IMR-90 (cell line): ENCODE measurements around the gene PPP1R13B. TPM values are rescaled to one million over a fixed set of nuclear protein-coding genes. Genes with fewer than 3 reads are reported as not detected.

Source experiments
- ATAC-seq: fragments of 200-7000 bp; cut with Tn5 transposase; 2 replicates; pipeline ENCODE4 v1.9.1; 2020; ENCODE audit warnings: low read depth, mild to moderate bottlenecking, moderate library complexity
- BruUV-seq: library from RNA; stranded (reverse); fragments of 400-500 nt; replicated peaks from 2 replicates; lab custom pipeline; 2021; lab: Mats Ljungman, UMichigan
- CTCF ChIA-PET: fragments of 300-600 bp; formaldehyde crosslinking; extraction: SDS; loops from one replicate; lab custom pipeline; 2021; ENCODE audit warnings: antibody characterized with exemption; lab: Yijun Ruan, JAX
- POLR2A ChIA-PET: fragments of 300-600 bp; sonication (Branson Sonifier 250); formaldehyde crosslinking; loops from one replicate; lab custom pipeline; 2022; ENCODE audit warnings: antibody characterized with exemption; ENCODE audit not compliant: unreplicated experiment; lab: Charles Lee
- DNase-seq: peaks from one replicate; pipeline ENCODE4 v3.0.0; 2013
- H2AFZ ChIP-seq: replicated peaks from 2 replicates; pipeline ENCODE3; 2013; ENCODE audit warnings: low read length, mild to moderate bottlenecking; ENCODE audit not compliant: poor library complexity
- H2AK5ac ChIP-seq: 2 replicates; pipeline ENCODE4 v1.6.1; 2013; ENCODE audit warnings: low read depth, low read length, inconsistent platforms
- H2AK9ac ChIP-seq: replicated peaks from 2 replicates; pipeline ENCODE3; 2013; ENCODE audit warnings: mild to moderate bottlenecking, low read depth, low read length, moderate library complexity; ENCODE audit not compliant: poor library complexity
- H2BK120ac ChIP-seq: 2 replicates; pipeline ENCODE4 v1.6.1; 2013; ENCODE audit warnings: low read depth, low read length, inconsistent platforms
- H2BK15ac ChIP-seq: 3 replicates; pipeline ENCODE4 v1.6.1; 2013; ENCODE audit warnings: low read depth, low read length, inconsistent platforms
- H2BK20ac ChIP-seq: 2 replicates; pipeline ENCODE4 v1.6.1; 2013; ENCODE audit warnings: low read depth, mild to moderate bottlenecking, inconsistent platforms, low read length, moderate library complexity
- H2BK5ac ChIP-seq: 2 replicates; pipeline ENCODE4 v1.6.1; 2013; ENCODE audit warnings: mild to moderate bottlenecking, low read depth, low read length, inconsistent platforms; ENCODE audit not compliant: poor library complexity, severe bottlenecking
- H3K14ac ChIP-seq: replicated peaks from 2 replicates; pipeline ENCODE4 v1.6.1; 2013; ENCODE audit warnings: low read depth, low read length, inconsistent platforms
- H3K18ac ChIP-seq: 2 replicates; pipeline ENCODE4 v1.6.1; 2013; ENCODE audit warnings: low read depth, low read length, control low read depth
- H3K23ac ChIP-seq: 2 replicates; pipeline ENCODE4 v1.6.1; 2013; ENCODE audit warnings: low read depth, low read length, inconsistent platforms
- H3K27ac ChIP-seq: 2 replicates; pipeline ENCODE4 v1.5.1; 2013; ENCODE audit warnings: mild to moderate bottlenecking, control low read depth, low read length; ENCODE audit not compliant: insufficient read depth
- H3K27me3 ChIP-seq: 2 replicates; pipeline ENCODE4 v1.6.1; 2013; ENCODE audit warnings: low read length; ENCODE audit not compliant: control insufficient read depth, insufficient read depth
- H3K36me3 ChIP-seq: 2 replicates; pipeline ENCODE4 v1.6.1; 2013; ENCODE audit warnings: low read length, mixed read lengths; ENCODE audit not compliant: control insufficient read depth, insufficient read depth
- H3K4ac ChIP-seq: 2 replicates; pipeline ENCODE4 v1.6.1; 2013; ENCODE audit warnings: low read depth, low read length, inconsistent platforms
- H3K4me1 ChIP-seq: 2 replicates; pipeline ENCODE4 v1.6.1; 2013; ENCODE audit warnings: low read length, mixed read lengths; ENCODE audit not compliant: control insufficient read depth, insufficient read depth
- H3K4me2 ChIP-seq: 2 replicates; pipeline ENCODE4 v1.6.1; 2013; ENCODE audit warnings: low read depth, mild to moderate bottlenecking, control low read depth, low read length, moderate library complexity
- H3K4me3 ChIP-seq: 2 replicates; pipeline ENCODE4 v1.5.1; 2013; ENCODE audit warnings: low read depth, mild to moderate bottlenecking, control low read depth, low read length, moderate library complexity; ENCODE audit not compliant: insufficient read depth
- H3K56ac ChIP-seq: 2 replicates; pipeline ENCODE4 v1.6.1; 2013; ENCODE audit warnings: low read length, inconsistent platforms; ENCODE audit not compliant: insufficient read depth; ENCODE audit errors: extremely low read depth
- H3K79me1 ChIP-seq, 2 experiments: 2 replicates each; pipeline ENCODE4 v1.6.1; 2013; ENCODE audit warnings: low read length in 2 of 2, inconsistent platforms in 1 of 2, low read depth in 1 of 2
- H3K9ac ChIP-seq: 2 replicates; pipeline ENCODE4 v1.6.1; 2013; ENCODE audit warnings: low read depth, low read length, control low read depth
- H3K9me1 ChIP-seq: 2 replicates; pipeline ENCODE4 v1.6.1; 2013; ENCODE audit warnings: low read length, inconsistent platforms; ENCODE audit not compliant: insufficient read depth
- H3K9me3 ChIP-seq: 2 replicates; pipeline ENCODE4 v1.6.1; 2013; ENCODE audit warnings: low read length; ENCODE audit not compliant: control insufficient read depth, insufficient read depth
- H4K20me1 ChIP-seq: 2 replicates; pipeline ENCODE4 v1.6.1; 2013; ENCODE audit warnings: low read length, inconsistent platforms; ENCODE audit not compliant: insufficient read depth
- H4K5ac ChIP-seq: 2 replicates; pipeline ENCODE4 v1.6.1; 2013; ENCODE audit warnings: mild to moderate bottlenecking, low read depth, low read length, control low read depth
- H4K8ac ChIP-seq, 2 experiments: 2 replicates each; pipeline ENCODE4 v1.6.1; 2013; ENCODE audit warnings: low read depth in 2 of 2, low read length in 2 of 2, control low read depth in 1 of 2, inconsistent platforms in 1 of 2
- H4K91ac ChIP-seq: 2 replicates; pipeline ENCODE4 v1.6.1; 2013; ENCODE audit warnings: low read depth, low read length, inconsistent platforms; ENCODE audit not compliant: insufficient read depth
- BHLHE40 ChIP-seq: fragments of 150-350 bp; IDR thresholded peaks from 2 replicates; pipeline ENCODE4 v1.6.1; 2016; ENCODE audit warnings: mild to moderate bottlenecking, low read depth, low read length
- CHD1 ChIP-seq: IDR thresholded peaks from 2 replicates; pipeline ENCODE4 v1.6.1; 2012; ENCODE audit warnings: low read depth, low read length, improper control_type of control experiment
- FOS ChIP-seq: fragments of 150-350 bp; IDR thresholded peaks from 2 replicates; pipeline ENCODE4 v1.6.1; 2016; ENCODE audit warnings: low read depth, low read length
- POLR2A ChIP-seq: IDR thresholded peaks from 2 replicates; pipeline ENCODE4 v1.6.1; 2012; ENCODE audit warnings: mild to moderate bottlenecking, low read depth, low read length
- RCOR1 ChIP-seq: IDR thresholded peaks from 2 replicates; pipeline ENCODE4 v1.6.1; 2012; ENCODE audit warnings: mild to moderate bottlenecking, low read length, improper control_type of control experiment; ENCODE audit not compliant: insufficient replicate concordance
- WGBS, 2 experiments: methylation state at CpG; one replicate each; pipeline versions ENCODE4 v1.1.5 to v1.1.7; 2013; ENCODE audit warnings: missing lambda C conversion rate in 2 of 2; ENCODE audit not compliant: insufficient read length in 1 of 2; ENCODE audit errors: extremely low coverage in 2 of 2; 5-methylcytosine and 5-hydroxymethylcytosine counted together
- dilution Hi-C: fragments of 300-500 bp; cut with HindIII; formaldehyde crosslinking; loops from one replicate; pipeline ENCODE4 v1.14.3; 2018; ENCODE audit warnings: low sequenced_read_pairs; ENCODE audit not compliant: unreplicated experiment
- in situ Hi-C: fragments of 300-500 bp; cut with MboI; formaldehyde crosslinking; loops from 3 replicates; pipeline ENCODE4 v1.14.3; 2019; ENCODE audit warnings: low sequenced_read_pairs, inconsistent platforms, mixed read lengths
- intact Hi-C: fragments of 100-400 bp; cut with micrococcal nuclease; formaldehyde crosslinking; loops from 2 replicates; pipeline ENCODE4 v1.10.0; 2022
- polyA plus RNA-seq, 3 experiments: library from polyadenylated mRNA; depleted of rRNA; stranded (reverse); fragments of >200 nt; gene quantifications; 2 replicates each; pipeline ENCODE4 v1.2.3, GENCODE V29; 2012; ENCODE audit warnings: low replicate concordance in 1 of 3
- total RNA-seq: library from RNA; depleted of rRNA; stranded (reverse); fragments of >200 nt; gene quantifications from 2 replicates; pipeline ENCODE4 v1.2.3, GENCODE V29; 2012
- TF ChIP-seq, protein P1 (sequence below): conservative IDR thresholded peaks from 2 replicates; pipeline ENCODE4 v1.5.1; 2012; ENCODE audit warnings: mild to moderate bottlenecking, low read depth, low read length, improper control_type of control experiment

PPP1R13B gene
- total and polyA plus RNA-seq, 2 of the 4 experiments (the other 2 are of a cell fraction): 1.6 to 2.8 TPM

DNA sequence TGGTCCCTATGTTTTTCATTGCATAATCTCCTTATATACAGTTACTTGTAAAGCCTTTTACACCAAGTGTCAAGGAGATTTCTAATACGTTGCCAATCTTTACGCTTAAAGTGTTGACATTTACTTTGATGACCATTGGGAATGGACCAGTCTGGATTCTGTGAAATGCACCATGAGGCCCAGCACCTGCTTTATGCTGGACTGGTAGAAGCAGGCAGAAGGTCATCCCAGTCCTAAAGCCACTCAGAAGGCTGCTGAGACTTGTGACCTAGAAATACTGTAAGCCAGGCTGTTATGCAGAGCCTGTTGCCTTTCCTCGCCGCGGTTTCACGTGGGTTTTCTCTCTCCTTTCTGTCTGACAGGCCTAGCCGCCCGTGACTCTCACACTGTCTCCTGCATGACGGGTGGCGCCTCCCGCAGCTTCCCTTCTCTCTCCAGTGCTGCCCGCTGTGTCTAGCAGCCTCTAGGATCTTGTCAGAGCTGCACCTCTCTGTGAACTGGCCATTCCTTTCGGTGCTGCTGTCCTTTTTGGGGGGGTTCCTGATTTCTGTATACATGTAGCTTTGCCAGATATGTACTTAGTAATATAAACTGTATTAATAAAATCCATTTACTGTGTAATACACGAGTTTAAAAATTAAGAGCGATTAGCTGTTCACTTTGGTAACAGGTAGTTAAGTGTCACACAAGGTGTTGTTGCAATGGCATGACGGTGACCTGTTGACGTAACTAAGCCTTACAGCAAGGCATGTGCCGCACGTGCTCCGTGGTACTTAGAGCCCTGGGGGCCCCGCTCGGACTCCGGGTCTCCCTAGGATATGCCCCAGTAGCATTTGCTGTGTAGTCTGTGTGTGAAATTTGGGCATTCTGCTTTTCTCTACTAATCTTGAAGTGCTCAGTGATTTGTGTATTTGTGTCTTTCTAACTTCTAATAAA lies 161.8 kb downstream of the PPP1R13B start (continued):
- TF ChIP-seq RCOR1 (no peak), BHLHE40 (no peak)

DNA sequence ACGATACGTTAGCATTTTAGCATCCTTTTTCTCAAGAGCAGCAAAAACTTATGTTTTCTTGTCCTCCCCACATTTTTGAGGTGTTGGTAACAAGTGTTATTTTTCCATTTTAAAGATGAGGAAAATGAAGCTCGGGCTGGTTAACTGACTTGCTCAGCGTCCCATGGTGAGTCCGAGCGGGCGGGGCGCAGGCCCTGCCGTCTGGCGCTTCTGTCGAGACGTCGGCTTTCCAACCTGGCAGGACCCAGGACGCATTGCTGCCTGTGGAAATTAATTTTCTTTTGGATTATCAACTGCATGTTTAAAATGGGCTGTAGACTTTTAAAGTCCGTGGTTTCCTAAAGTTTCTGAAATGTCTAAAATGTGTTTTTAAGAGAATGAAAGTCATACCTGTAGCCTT lies 162.5 kb downstream of the PPP1R13B start:
- no peak for TF ChIP-seq POLR2A
- no peak for TF ChIP-seq CHD1
- no peak for TF ChIP-seq FOS
- TF ChIP-seq, protein P1, sequence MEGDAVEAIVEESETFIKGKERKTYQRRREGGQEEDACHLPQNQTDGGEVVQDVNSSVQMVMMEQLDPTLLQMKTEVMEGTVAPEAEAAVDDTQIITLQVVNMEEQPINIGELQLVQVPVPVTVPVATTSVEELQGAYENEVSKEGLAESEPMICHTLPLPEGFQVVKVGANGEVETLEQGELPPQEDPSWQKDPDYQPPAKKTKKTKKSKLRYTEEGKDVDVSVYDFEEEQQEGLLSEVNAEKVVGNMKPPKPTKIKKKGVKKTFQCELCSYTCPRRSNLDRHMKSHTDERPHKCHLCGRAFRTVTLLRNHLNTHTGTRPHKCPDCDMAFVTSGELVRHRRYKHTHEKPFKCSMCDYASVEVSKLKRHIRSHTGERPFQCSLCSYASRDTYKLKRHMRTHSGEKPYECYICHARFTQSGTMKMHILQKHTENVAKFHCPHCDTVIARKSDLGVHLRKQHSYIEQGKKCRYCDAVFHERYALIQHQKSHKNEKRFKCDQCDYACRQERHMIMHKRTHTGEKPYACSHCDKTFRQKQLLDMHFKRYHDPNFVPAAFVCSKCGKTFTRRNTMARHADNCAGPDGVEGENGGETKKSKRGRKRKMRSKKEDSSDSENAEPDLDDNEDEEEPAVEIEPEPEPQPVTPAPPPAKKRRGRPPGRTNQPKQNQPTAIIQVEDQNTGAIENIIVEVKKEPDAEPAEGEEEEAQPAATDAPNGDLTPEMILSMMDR: no peak
- Histone ChIP-seq H2BK15ac (no peak overlapping the region), H3K4me2 (no peak overlapping the region), H3K9me1 (peaks cover 10% of the 10 kb centered on the region; the same call in 1 of the 2 replicates), H3K27me3 (no peaks in the 10 kb centered on the region), H3K27ac (no peak overlapping the region), H2BK20ac (no peak overlapping the region), H4K91ac (no peak overlapping the region), H2BK120ac (no peak overlapping the region), H4K8ac (no peak overlapping the region), H3K4me1 (peaks cover 8% of the 10 kb centered on the region), H2BK5ac (no peak overlapping the region), H2AK9ac (no peak overlapping the region), H3K36me3 (peaks cover 60% of the 10 kb centered on the region), H3K79me1 (peaks cover 42 to 71% of the 10 kb centered on the region in 2 experiments), H3K9me3 (no peaks in the 10 kb centered on the region), H3K4ac (no peak overlapping the region), H3K18ac (no peak overlapping the region), H3K56ac (no peak overlapping the region), H3K4me3 (no peak overlapping the region), H3K23ac (no peak overlapping the region), H3K14ac (no peak overlapping the region), H2AFZ (no peak overlapping the region), H4K5ac (no peak overlapping the region), H2AK5ac (no peak overlapping the region), H4K20me1 (peaks cover 44% of the 10 kb centered on the region), H3K9ac (no peak overlapping the region)
- WGBS, 2 experiments: no CpG with 5 or more reads among the region's 15 CpGs
- dilution Hi-C loops (no loop called here), in situ Hi-C loops (loop anchor here (10.0 kb wide), 1 partner anchor 110 kb away; no protein-coding TSS in a partner anchor), intact Hi-C loops (no loop called here)
- ChIA-PET CTCF (no interaction called here), POLR2A (no interaction called here)
- ATAC-seq (no peak), DNase-seq (no peak)
- no TSS peak for BruUV-seq
